Measurements from ENCODE around the gene POLR3K.
"Not testable (repeated sequence)": the region's sequence is repeated elsewhere in the genome, so short reads cannot be mapped to it uniquely, and the experiment has no call there.

Gene POLR3K

GRCh38 chr16:63998-64913 lies 10.8 kb upstream of the POLR3K start:
- no peak for DNase-seq

- no peak for DNase-seq
These were observed 10.1 kb upstream of the POLR3K start for GRCh38 chr16:63466-63865.

GRCh38 chr16:62968-63391 lies 9.6 kb upstream of the POLR3K start:
- no peak for DNase-seq

GRCh38 chr16:62283-62967 lies 9.0 kb upstream of the POLR3K start:
- no peak for DNase-seq

GRCh38 chr16:61879-62281 lies 8.5 kb upstream of the POLR3K start:
- DNase-seq: no peak

- DNase-seq: no peak
These were observed 7.8 kb upstream of the POLR3K start for GRCh38 chr16:60929-61878.

- no peak for DNase-seq
These were observed 6.8 kb upstream of the POLR3K start for GRCh38 chr16:60166-60565.

- DNase-seq: no peak
These were observed 6.1 kb upstream of the POLR3K start for GRCh38 chr16:59440-60059.

GRCh38 chr16:58491-59439 lies 5.4 kb upstream of the POLR3K start:
- DNase-seq: no peak

GRCh38 chr16:57711-58110 lies 4.3 kb upstream of the POLR3K start:
- DNase-seq: no peak

GRCh38 chr16:56231-56927 lies 3.0 kb upstream of the POLR3K start:
- DNase-seq: no peak

GRCh38 chr16:55571-56136 lies 2.2 kb upstream of the POLR3K start:
- no peak for DNase-seq

GRCh38 chr16:54237-54581 lies 801 bp upstream of the POLR3K start:
- DNase-seq: no peak

- DNase-seq: no peak
These were observed 2.4 kb downstream of the POLR3K start for GRCh38 chr16:50769-51591.

- DNase-seq: no peak
These were observed 6.2 kb downstream of the POLR3K start for GRCh38 chr16:47234-47633.

GRCh38 chr16:46510-46909 lies 6.9 kb downstream of the POLR3K start:
- not testable (repeated sequence) for DNase-seq

GRCh38 chr16:45454-45853 lies 8.0 kb downstream of the POLR3K start:
- no peak for DNase-seq

GRCh38 chr16:44655-45054 lies 8.8 kb downstream of the POLR3K start:
- no peak for DNase-seq

- no peak for DNase-seq
These were observed 10.1 kb downstream of the POLR3K start for GRCh38 chr16:43294-43693.

GRCh38 chr16:42691-43090 lies 10.7 kb downstream of the POLR3K start:
- no peak for DNase-seq
